ENCODE measurements around the gene FZR1.

GRCh38 chr19:3563709-3564524 lies 57.8 kb downstream of the FZR1 start:
- TF ChIP-seq CTCF (IDR thresholded peaks at IDR 0.05; ENCODE audit: insufficient read depth, low read length, poor library complexity, severe bottlenecking): no peak
- TF ChIP-seq EZH2phosphoT487 (conservative IDR thresholded peaks at IDR 0.05; ENCODE audit: low read length): no peak
